ENCODE measurements around the gene TSPAN1.
A peak's percentile ranks its signal among the peaks of the same experiment; 100 is the strongest.

The TSPAN1 gene

GRCh38 chr1:46188295-46189030 lies 13.6 kb downstream of the TSPAN1 start:
- no peak for DNase-seq

DNA sequence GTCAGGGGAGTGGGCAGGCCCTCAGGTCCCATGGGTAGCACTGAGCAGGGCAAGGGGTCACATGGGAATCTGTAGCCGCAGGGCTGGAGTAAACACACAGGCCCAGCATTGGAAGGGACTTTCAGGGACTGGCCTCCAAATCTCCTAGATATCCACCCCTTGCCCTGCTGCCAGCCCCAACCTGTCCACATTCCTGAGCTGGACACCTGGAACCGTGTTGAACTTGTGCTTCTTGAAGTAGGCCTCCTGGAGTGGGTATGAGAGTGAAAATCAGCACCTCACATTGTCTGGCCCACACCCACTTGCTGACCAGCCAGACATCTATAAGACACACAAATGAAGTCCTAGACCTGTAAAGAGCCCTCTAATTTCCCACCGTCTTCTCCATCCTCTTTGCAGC lies 15.7 kb downstream of the TSPAN1 start:
- no peak for DNase-seq

DNA sequence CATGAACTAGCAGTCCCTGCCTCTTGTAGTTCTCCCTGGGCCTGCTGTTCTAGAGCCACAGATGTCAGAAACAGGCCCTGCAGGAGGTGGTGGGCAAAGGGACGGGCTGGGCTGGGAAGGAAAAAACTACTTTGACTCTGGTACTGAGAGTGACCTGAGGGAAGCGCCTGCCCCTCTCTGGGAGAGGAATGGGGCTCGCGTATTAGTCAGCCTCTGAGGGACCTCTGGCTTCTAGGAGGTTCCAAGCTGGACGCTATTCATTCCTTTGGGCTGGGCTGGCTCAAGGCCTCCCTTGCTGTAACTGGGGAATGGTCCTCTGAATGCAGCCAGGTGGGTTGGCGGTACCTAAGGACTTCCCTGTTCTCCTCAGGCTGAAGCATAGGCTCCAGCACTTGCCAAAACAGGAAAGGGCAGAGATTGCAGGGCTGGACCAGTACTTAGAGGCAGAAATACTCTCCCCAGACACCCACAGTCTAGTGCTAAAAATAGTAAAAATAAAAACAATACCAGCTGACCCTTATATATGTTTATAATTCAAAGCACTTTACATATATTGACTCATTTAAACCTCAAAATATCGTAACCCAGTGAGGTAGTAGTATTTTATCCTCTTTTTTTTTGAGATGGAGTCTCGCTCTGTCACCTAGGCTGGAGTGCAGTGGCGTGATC lies 16.3 kb downstream of the TSPAN1 start:
- no peak for DNase-seq

DNA sequence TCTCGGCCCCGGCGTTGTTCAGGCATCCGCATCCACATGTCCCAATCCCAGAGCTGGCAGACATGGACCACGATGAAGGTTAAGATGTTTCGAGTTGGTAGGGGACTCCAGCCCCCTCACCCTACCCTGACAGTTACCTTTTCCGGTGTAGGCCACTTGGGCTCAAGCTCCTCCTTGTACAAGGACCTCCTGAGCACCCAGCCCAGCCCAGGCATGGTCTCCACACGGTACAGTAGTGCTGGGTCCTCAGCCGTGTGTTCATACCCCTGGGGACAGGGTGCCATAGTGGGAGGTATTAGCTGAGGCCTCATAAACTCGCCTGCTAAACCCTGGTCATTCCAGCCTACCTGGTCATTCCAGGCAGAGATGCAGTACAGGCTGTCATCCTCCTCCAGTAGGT lies 17.3 kb downstream of the TSPAN1 start:
- DNase-seq, result no peak

- no peak for DNase-seq
These were observed 18.4 kb downstream of the TSPAN1 start for GRCh38 chr1:46193285-46193684.

DNA sequence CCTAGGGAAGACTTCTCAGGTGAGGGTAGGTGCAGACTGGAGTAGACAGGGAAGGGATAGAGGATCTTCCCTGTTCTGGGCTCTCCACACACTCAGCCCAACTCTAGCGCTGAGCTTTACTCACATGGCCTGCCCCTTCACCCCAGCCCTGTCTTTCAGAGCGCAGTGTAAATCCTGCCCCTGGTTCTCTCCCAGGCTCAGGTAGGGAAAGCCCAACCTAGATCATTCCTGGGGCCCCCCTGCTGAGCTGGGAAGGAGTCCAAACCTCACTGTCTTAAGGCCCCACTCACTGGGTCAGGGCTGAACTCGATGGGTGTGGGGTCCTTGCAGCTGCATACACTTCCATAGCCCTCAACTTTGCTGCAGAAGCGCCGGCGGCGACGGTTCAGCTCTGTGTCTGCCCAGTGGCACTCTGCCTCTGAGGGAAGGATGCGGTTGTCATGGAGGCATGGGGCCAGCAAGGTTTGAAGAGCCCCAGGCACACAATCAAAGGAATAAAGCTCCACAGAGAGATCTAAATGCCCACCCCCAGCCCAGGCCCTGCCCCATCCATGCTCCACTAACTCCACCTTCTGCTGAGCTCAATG lies 19.2 kb downstream of the TSPAN1 start:
- DNase-seq, result no peak

- DNase-seq, result no peak
These were observed 19.8 kb downstream of the TSPAN1 start for GRCh38 chr1:46194641-46195193.

- no peak for DNase-seq
These were observed 21.7 kb downstream of the TSPAN1 start for GRCh38 chr1:46196609-46197008.

GRCh38 chr1:46197560-46197963 lies 22.7 kb downstream of the TSPAN1 start:
- DNase-seq, result no peak

DNA sequence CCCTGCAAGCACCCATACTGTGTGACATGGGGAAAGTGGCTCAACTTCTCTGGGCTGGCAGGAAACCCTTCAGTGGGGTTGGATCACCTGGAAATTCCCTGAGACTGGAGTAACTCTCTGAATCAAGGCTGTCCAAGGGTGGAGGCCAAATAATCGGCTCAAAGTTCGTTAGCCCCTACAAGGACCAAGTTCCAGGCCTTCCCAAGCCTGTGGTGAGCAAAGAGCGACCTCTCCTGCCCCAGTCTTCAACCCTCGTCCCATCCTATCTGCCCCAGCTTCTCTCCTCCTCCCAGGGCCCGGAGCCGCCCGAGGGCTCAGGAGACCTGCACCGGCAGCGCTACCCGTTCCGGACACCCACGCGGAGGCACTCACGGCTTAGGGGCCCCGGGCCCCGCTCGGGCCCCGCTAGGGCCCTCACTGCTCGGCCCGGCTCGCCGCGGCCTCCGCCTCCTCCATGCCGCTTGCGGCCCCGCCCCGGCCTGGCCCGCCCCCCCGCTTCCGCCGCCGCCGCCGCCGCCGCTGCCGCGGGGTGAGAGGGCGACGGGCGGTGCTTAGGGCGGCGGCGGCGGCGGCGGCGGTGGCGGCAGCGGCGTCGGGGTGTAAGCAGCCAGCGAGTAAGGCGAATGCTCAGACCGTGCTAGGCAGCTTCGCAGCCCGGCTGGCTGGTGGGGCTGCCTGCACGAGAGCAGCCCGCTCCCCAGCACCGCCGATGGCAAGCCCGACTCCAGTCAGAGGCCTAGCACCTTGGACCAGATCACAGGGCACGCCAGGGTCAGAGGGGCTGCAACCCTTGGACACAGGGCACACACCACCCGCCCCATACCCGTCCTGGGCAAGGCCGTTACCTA lies 23.3 kb downstream of the TSPAN1 start, which contains the start of gene POMGNT1:
TSS of gene POMGNT1 (minus strand) at position 471 of the 848 bp plus-strand sequence. CDS start 613 bp downstream, outside the sequence.
- DNase-seq, result peak; percentile 77

GRCh38 chr1:46199233-46199749 lies 24.4 kb downstream of the TSPAN1 start:
- no peak for DNase-seq

DNA sequence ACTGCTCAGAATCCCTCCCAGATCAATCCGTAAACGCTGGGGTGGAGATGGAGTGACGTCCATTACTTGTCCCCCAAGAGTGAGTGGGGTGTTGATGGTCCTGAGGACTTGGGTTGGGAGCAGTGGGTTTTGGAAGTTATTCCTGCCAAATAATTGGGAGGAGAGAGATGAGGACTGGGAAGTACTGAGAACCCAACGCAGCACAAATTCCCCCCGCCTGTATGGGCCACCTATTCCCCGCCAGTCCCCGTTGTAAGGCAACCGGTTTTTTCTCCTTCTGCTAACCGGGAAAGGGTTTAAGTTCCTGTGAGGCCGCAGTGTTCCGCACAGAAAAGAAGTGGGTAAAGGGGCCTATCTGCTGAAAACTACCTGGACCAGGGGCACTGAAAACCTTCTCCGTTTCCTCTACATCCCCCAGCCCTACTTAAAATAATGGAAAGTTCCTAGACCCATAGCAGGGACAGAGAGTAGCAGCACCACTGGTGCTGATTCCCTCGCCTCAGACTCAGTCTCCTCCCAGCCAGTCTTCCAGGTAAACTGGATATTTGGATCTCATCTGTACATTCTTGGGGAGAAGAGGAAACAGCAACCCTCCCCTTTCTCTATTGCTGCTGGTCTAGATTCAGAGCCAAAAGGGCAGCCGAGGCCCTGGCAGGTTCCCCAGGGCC lies 29.0 kb downstream of the TSPAN1 start:
- no peak for DNase-seq

- no peak for DNase-seq
These were observed 29.5 kb downstream of the TSPAN1 start for GRCh38 chr1:46204406-46204742.

GRCh38 chr1:46205141-46205540 lies 30.3 kb downstream of the TSPAN1 start:
- DNase-seq, result no peak

DNA sequence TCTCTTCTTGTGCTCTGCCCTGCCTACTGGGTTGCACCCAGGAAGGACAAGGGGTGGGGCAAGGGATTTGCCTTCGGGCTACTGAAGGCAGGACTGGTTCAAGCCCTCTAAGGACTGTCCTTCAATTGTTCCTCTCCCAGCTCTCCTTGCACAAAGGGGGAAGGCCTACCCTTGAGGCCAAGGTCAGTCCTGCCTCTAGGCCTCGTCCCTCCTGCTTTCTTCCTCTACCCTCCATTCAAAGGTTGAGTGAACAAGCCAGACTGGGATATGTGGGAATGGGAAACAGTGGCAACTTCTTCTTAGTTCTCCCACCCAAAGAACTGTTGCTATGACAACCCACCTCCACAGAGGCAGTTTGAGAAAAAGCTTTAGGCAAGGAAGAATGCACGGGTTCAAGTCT lies 30.9 kb downstream of the TSPAN1 start:
- DNase-seq, result no peak

DNA sequence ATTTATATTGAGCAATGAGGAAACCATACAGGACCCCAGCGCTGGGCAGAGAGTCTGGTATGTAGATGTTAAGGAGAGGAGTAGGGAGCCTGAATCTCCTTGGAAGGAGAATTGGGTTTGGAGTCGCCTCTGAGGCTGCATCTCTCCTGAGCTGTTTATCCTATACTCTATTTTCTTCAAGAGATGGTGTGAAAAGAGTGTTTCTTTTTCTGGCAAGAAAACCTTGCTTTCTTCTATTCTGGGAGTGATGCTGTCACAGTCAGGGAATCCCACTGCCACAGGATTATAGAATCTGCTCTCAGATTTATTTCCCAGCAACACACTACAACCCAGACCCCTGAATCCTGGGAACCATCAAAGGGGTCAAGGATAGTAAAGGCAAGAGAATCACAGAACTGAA lies 31.5 kb downstream of the TSPAN1 start:
- DNase-seq, result no peak

GRCh38 chr1:46210561-46210960 lies 35.7 kb downstream of the TSPAN1 start:
- no peak for DNase-seq

DNA sequence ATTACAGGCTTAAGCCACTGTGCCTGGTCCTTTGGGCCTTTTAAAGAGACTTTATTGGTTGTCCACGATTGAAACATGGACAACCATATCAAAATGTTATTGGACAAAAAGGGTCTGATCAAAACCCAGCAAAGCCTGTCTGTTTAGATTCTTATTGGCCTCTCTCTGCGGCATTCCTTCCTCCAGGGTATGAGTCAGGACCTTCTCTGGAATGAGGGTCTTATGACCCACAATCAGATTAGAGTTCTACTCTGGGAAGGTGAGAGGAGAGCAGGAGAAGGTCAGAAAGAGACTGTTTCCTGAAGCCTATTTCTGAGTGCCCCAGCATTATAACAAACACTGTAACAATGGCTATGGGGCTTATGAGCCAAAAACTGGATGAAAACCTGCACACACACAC lies 36.2 kb downstream of the TSPAN1 start:
- DNase-seq, result no peak

- DNase-seq, result no peak
These were observed 40.6 kb downstream of the TSPAN1 start for GRCh38 chr1:46215504-46215903.

DNA sequence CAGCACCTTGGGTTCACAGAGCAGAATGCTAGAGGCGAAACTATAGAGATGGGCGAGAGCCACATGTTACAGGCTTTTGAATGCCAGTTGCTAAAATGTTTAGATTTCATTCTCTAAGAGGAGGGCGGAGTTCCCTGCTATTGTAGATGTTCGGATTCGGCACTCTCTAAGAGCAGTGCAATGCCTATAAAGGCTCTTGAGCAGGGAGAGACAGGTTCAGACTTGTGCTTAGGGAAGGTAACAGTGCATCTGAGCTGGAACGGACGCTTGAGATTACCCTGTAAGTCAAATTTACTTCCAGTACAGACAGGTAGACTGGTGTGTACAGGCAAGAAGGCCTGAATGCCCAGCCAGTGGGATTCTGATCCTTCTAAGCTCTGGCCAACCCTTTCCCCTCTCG lies 43.6 kb downstream of the TSPAN1 start:
- no peak for DNase-seq

- DNase-seq, result no peak
These were observed 44.9 kb downstream of the TSPAN1 start for GRCh38 chr1:46219551-46220520.

Measured in CD4-positive, alpha-beta T cell treated with Interleukin-21 for 1 hour (primary cell).